Activated T-cell treated with anti-CD3 and anti-CD28 coated beads for 1 hour (primary cell): Measurements from ENCODE around the gene KLRF2.

Experiments
- DNase-seq: peaks from one replicate; pipeline ENCODE4 v3.0.0-alpha.2; 2020; ENCODE audit warnings: low read depth

KLRF2 gene

DNA sequence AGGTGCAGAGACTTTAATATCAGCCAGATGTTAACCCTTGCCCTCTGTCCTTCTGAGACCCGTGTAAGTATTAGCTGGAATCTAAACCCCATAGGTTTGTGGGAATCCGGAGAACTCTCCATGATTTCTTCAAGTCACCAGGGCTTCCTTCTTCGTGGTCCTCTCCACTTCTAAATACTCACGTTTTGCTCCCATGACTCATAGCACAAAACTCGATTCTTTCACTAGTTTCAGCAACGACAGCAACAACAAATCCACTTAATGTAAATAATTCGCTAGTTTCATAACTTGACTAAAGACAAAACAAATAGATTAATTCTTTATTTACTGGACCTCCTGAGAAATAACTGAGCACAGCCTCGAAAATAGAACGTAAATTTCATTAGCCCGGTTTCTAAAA, 55.3 kb downstream of the KLRF2 start:
- no peak for DNase-seq

DNA sequence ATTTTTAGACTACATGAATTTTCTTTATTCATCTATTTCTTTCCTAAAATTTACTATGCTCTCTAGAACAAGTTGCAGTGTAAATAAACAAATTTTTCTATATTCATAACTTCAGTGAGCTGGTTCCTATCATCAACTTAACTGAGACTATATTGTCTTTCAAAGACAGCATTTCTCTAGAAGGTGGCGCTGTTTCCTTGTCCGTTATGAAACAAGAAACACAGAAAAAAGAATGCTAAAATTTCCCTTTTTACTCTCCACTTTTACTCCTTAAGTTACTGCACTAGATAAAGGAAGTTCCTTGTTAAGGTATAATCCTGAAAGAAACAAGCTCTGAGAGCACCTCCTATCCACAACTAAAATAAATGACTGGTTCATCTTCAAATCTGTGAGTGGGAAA, 59.1 kb downstream of the KLRF2 start:
- DNase-seq: no peak

DNA sequence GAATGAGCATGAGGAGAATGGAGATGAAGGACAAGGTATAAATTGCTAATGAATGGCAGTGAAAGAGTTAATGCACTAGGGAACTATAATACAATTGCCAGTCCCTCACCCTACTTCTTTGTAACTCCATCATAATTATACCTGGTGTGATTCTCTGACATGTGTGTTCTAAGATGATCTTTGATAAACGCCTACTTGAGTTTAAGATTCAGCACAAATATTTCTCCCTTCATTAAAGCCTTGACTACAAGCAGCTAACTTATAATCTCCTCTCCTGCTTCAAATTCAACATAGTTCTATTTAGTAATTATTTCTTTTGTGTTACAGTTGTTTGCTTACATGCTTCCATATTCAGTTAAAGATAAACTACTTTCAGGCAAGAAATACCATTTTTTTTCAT, 60.5 kb downstream of the KLRF2 start:
- no peak for DNase-seq

DNA sequence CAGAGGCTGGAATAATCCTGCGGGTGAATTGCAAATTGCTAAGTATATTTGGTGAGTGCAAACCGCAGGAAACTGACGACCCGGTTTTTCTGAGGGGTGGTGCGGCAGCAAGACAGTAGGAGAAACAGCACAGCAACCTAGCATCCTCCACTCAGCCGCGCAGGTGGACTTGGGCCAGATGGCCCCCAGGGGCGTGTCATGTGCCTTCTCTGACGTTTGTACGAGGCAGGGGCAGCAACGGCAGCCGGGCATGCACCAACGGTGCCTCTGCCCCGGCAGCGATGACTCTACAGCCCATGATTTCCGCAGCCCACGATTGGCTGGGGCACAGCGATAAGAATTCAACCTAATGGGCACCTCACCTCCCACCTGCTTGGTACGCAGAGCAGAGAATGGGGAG, 62.0 kb downstream of the KLRF2 start:
- DNase-seq: no peak

DNA sequence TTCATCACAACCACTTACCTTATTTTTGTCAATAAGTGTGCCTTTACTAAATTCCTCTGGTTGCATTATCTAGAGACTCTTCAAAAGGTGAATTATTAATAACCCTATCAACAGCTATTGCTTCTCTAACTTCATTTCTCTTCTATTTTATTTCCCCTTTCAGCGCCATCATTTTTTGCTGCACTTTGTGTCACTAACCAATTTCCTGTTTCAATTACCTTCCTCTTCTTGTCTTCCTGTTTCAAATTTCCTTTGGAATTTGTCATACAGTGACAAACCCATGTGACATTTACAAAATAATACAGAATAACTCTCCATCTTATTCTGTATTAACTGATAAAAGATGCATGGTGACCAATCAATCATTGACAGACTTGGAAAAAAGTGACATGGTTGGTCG, 63.1 kb downstream of the KLRF2 start:
- DNase-seq: no peak
